HepG2 (cell line): ENCODE results near the gene MAN1A1. TPM values are rescaled to one million over a fixed set of nuclear protein-coding genes. Genes with fewer than 3 reads are reported as not detected.
A peak's percentile ranks its signal among the peaks of the same experiment; 100 is the strongest.

Source experiments
- FUBP1 ChIP-seq: sonication (generic); formaldehyde crosslinking; IDR thresholded peaks from 2 replicates; pipeline ENCODE4 v1.5.1; 2020; ENCODE audit warnings: missing genetic modification reagents, mild to moderate bottlenecking, borderline replicate concordance
- JUND ChIP-seq: sonication (generic); formaldehyde crosslinking; IDR thresholded peaks from 2 replicates; pipeline ENCODE4 v1.8.0; 2022; ENCODE audit warnings: mild to moderate bottlenecking, missing genetic modification reagents
- NR2F6 ChIP-seq, 2 experiments: IDR thresholded peaks; 2 replicates each; pipeline ENCODE4 v1.6.1; 2016; ENCODE audit warnings: antibody characterized with exemption in 1 of 2, mild to moderate bottlenecking in 1 of 2
- PHF5A ChIP-seq: IDR thresholded peaks from one replicate; pipeline ENCODE4 v1.6.1; 2018; ENCODE audit warnings: low read depth, missing genetic modification reagents; ENCODE audit not compliant: unreplicated experiment
- SOX5 ChIP-seq: IDR thresholded peaks from 2 replicates; pipeline ENCODE4 v1.6.1; 2016; ENCODE audit warnings: borderline replicate concordance
- ZNF7 ChIP-seq: IDR thresholded peaks from 2 replicates; pipeline ENCODE4 v1.6.1; 2016; ENCODE audit warnings: missing biosample characterization, missing genetic modification reagents
- ZSCAN22 ChIP-seq: sonication (generic); formaldehyde crosslinking; IDR thresholded peaks from 2 replicates; pipeline ENCODE4 v1.4.0; 2020; ENCODE audit warnings: mild to moderate bottlenecking, missing genetic modification reagents
- polyA plus RNA-seq, 8 experiments: library from polyadenylated mRNA; depleted of rRNA in 3 of 8; stranded (reverse) in 7 of 8; unstranded in 1 of 8; fragments of >200 nt; fragmentation: Illumina TruSeq in 4 of 8; extraction: Trizol in 4 of 8; gene quantifications; 2 replicates each; pipeline versions ENCODE4 v1.2.1 to v1.2.3, GENCODE V29; 2011 to 2016; ENCODE audit warnings: low read depth in 4 of 8, missing spikeins in 1 of 8, mixed read lengths in 1 of 8; ENCODE audit not compliant: insufficient read depth in 1 of 8
- total RNA-seq, 5 experiments: library from RNA; depleted of rRNA; stranded (reverse); fragments of >200 nt; fragmentation: Illumina TruSeq; extraction: Trizol; gene quantifications; 2 replicates each; pipeline ENCODE4 v1.2.3, GENCODE V29; 2016; ENCODE audit warnings: low read depth in 1 of 5
- TF ChIP-seq, protein P1 (sequence below): IDR thresholded peaks from 2 replicates; pipeline ENCODE4 v1.6.1; 2012; ENCODE audit warnings: low read length, improper control_type of control experiment
- TF ChIP-seq, protein P2 (sequence below): sonication (generic); formaldehyde crosslinking; IDR thresholded peaks from 2 replicates; pipeline ENCODE4 v1.4.0; 2020; ENCODE audit warnings: missing genetic modification reagents, borderline replicate concordance
- TF ChIP-seq, protein P3 (sequence below), 2 experiments: IDR thresholded peaks; 2 replicates each; pipeline ENCODE4 v1.6.1; 2011 to 2012; ENCODE audit warnings: low read length in 2 of 2, borderline replicate concordance in 1 of 2, low read depth in 1 of 2, mild to moderate bottlenecking in 1 of 2, moderate library complexity in 1 of 2
- TF ChIP-seq, protein P4 (sequence below): sonication (generic); formaldehyde crosslinking; IDR thresholded peaks from 2 replicates; pipeline ENCODE4 v1.4.0; 2020; ENCODE audit warnings: missing genetic modification reagents

The MAN1A1 gene
- total and polyA plus RNA-seq, 2 of the 13 experiments (the other 11 are each of a cell fraction or from before 2014, with no cell fraction given): 156 to 236 TPM

GRCh38 chr6:119147101-119148053 is 202.2 kb downstream of the MAN1A1 start (continued):
- TF ChIP-seq, protein P1, sequence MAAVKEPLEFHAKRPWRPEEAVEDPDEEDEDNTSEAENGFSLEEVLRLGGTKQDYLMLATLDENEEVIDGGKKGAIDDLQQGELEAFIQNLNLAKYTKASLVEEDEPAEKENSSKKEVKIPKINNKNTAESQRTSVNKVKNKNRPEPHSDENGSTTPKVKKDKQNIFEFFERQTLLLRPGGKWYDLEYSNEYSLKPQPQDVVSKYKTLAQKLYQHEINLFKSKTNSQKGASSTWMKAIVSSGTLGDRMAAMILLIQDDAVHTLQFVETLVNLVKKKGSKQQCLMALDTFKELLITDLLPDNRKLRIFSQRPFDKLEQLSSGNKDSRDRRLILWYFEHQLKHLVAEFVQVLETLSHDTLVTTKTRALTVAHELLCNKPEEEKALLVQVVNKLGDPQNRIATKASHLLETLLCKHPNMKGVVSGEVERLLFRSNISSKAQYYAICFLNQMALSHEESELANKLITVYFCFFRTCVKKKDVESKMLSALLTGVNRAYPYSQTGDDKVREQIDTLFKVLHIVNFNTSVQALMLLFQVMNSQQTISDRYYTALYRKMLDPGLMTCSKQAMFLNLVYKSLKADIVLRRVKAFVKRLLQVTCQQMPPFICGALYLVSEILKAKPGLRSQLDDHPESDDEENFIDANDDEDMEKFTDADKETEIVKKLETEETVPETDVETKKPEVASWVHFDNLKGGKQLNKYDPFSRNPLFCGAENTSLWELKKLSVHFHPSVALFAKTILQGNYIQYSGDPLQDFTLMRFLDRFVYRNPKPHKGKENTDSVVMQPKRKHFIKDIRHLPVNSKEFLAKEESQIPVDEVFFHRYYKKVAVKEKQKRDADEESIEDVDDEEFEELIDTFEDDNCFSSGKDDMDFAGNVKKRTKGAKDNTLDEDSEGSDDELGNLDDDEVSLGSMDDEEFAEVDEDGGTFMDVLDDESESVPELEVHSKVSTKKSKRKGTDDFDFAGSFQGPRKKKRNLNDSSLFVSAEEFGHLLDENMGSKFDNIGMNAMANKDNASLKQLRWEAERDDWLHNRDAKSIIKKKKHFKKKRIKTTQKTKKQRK: no peak
- TF ChIP-seq ZSCAN22 (CRISPR knock-in tag) (no peak), SOX5 (CRISPR knock-in tag) (peak; percentile 46; the same call in 1 of the 2 replicates), JUND (CRISPR knock-in tag) (peak; percentile 74), PHF5A (CRISPR knock-in tag) (no peak), ZNF7 (CRISPR knock-in tag) (no peak), NR2F6 (IDR thresholded peaks at IDR 0.05) (no peak), NR2F6 (CRISPR knock-in tag; IDR thresholded peaks at IDR 0.05) (0 out of 2 replicates have a peak, but pooled peaks have one; percentile 16), FUBP1 (CRISPR knock-in tag) (no peak)
- TF ChIP-seq, protein P2, sequence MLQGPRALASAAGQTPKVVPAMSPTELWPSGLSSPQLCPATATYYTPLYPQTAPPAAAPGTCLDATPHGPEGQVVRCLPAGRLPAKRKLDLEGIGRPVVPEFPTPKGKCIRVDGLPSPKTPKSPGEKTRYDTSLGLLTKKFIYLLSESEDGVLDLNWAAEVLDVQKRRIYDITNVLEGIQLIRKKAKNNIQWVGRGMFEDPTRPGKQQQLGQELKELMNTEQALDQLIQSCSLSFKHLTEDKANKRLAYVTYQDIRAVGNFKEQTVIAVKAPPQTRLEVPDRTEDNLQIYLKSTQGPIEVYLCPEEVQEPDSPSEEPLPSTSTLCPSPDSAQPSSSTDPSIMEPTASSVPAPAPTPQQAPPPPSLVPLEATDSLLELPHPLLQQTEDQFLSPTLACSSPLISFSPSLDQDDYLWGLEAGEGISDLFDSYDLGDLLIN: no peak
- TF ChIP-seq, protein P3, sequence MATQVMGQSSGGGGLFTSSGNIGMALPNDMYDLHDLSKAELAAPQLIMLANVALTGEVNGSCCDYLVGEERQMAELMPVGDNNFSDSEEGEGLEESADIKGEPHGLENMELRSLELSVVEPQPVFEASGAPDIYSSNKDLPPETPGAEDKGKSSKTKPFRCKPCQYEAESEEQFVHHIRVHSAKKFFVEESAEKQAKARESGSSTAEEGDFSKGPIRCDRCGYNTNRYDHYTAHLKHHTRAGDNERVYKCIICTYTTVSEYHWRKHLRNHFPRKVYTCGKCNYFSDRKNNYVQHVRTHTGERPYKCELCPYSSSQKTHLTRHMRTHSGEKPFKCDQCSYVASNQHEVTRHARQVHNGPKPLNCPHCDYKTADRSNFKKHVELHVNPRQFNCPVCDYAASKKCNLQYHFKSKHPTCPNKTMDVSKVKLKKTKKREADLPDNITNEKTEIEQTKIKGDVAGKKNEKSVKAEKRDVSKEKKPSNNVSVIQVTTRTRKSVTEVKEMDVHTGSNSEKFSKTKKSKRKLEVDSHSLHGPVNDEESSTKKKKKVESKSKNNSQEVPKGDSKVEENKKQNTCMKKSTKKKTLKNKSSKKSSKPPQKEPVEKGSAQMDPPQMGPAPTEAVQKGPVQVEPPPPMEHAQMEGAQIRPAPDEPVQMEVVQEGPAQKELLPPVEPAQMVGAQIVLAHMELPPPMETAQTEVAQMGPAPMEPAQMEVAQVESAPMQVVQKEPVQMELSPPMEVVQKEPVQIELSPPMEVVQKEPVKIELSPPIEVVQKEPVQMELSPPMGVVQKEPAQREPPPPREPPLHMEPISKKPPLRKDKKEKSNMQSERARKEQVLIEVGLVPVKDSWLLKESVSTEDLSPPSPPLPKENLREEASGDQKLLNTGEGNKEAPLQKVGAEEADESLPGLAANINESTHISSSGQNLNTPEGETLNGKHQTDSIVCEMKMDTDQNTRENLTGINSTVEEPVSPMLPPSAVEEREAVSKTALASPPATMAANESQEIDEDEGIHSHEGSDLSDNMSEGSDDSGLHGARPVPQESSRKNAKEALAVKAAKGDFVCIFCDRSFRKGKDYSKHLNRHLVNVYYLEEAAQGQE (IDR thresholded peaks at IDR 0.05; ENCODE audit: borderline replicate concordance in 1 of 2, low read depth in 1 of 2, low read length in 2 of 2): peak in 1 of 2 experiments; percentile 6; a peak in 1 of 4 replicates
- TF ChIP-seq, protein P4, sequence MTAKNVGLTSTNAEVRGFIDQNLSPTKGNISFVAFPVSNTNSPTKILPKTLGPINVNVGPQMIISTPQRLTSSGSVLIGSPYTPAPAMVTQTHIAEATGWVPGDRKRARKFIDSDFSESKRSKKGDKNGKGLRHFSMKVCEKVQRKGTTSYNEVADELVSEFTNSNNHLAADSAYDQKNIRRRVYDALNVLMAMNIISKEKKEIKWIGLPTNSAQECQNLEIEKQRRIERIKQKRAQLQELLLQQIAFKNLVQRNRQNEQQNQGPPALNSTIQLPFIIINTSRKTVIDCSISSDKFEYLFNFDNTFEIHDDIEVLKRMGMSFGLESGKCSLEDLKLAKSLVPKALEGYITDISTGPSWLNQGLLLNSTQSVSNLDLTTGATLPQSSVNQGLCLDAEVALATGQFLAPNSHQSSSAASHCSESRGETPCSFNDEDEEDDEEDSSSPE: no peak
